NCI-H1105 (cell line): ENCODE measurements around the gene FAM98B.

ENCODE experiments used
- DNase-seq: peaks from one replicate; lab custom pipeline; 2025; lab: John Stamatoyannopoulos, UW

The FAM98B gene

GRCh38 chr15:38461066-38461833 is 7.3 kb downstream of the FAM98B start:
- no peak for DNase-seq

- peak; percentile 22 for DNase-seq
Observed at GRCh38 chr15:38463893-38464292, 10.0 kb downstream of the FAM98B start.

- DNase-seq: no peak
Observed at GRCh38 chr15:38464675-38465074, 10.7 kb downstream of the FAM98B start.

- no peak for DNase-seq
Observed at GRCh38 chr15:38470816-38471215, 16.9 kb downstream of the FAM98B start.

GRCh38 chr15:38471974-38472373 is 18.0 kb downstream of the FAM98B start:
- no peak for DNase-seq

GRCh38 chr15:38474155-38474757 is 20.3 kb downstream of the FAM98B start:
- DNase-seq: peak; percentile 4

GRCh38 chr15:38475361-38475760 is 21.4 kb downstream of the FAM98B start:
- DNase-seq: no peak

- no peak for DNase-seq
Observed at GRCh38 chr15:38476120-38476519, 22.2 kb downstream of the FAM98B start.

GRCh38 chr15:38477637-38478036 is 23.7 kb downstream of the FAM98B start:
- no peak for DNase-seq

- no peak for DNase-seq
Observed at GRCh38 chr15:38479266-38479665, 25.3 kb downstream of the FAM98B start.

- DNase-seq: no peak
Observed at GRCh38 chr15:38479756-38480155, 25.8 kb downstream of the FAM98B start.

- no peak for DNase-seq
Observed at GRCh38 chr15:38481113-38481512, 27.2 kb downstream of the FAM98B start.

- no peak for DNase-seq
Observed at GRCh38 chr15:38481761-38482160, 27.8 kb downstream of the FAM98B start.

GRCh38 chr15:38482572-38482971 is 28.6 kb downstream of the FAM98B start:
- no peak for DNase-seq

- DNase-seq: no peak
Observed at GRCh38 chr15:38486936-38487335, 33.0 kb downstream of the FAM98B start.

GRCh38 chr15:38487378-38487777 is 33.5 kb downstream of the FAM98B start:
- no peak for DNase-seq

- no peak for DNase-seq
Observed at GRCh38 chr15:38490242-38490922, 36.5 kb downstream of the FAM98B start.

- DNase-seq: no peak
Observed at GRCh38 chr15:38496151-38496550, 42.2 kb downstream of the FAM98B start.

GRCh38 chr15:38499651-38500050 is 45.7 kb downstream of the FAM98B start:
- no peak for DNase-seq

GRCh38 chr15:38503496-38503895 is 49.6 kb downstream of the FAM98B start:
- DNase-seq: no peak

- DNase-seq: no peak
Observed at GRCh38 chr15:38504680-38505467, 50.9 kb downstream of the FAM98B start.

- DNase-seq: no peak
Observed at GRCh38 chr15:38506997-38507396, 53.1 kb downstream of the FAM98B start.
